HFF-Myc (cell line): ENCODE data around the gene ADAMTS8.
"Not testable (repeated sequence)": the region's sequence is repeated elsewhere in the genome, so short reads cannot be mapped to it uniquely, and the experiment has no call there.

ENCODE experiments used
- DNase-seq: peaks from one replicate; pipeline ENCODE4 v3.0.0-alpha.2; 2011; ENCODE audit warnings: low read depth; ENCODE audit errors: extremely low read depth
- H3K4me3 ChIP-seq: replicated peaks from 2 replicates; pipeline ENCODE4 v1.5.1; 2011; ENCODE audit warnings: low read depth, mild to moderate bottlenecking, control low read depth, low read length
- TF ChIP-seq, protein P1 (sequence below): IDR thresholded peaks from 2 replicates; pipeline ENCODE4 v1.5.1; 2012; ENCODE audit warnings: mild to moderate bottlenecking, low read depth, low read length, control low read depth; ENCODE audit errors: missing control alignments

The ADAMTS8 gene

DNA sequence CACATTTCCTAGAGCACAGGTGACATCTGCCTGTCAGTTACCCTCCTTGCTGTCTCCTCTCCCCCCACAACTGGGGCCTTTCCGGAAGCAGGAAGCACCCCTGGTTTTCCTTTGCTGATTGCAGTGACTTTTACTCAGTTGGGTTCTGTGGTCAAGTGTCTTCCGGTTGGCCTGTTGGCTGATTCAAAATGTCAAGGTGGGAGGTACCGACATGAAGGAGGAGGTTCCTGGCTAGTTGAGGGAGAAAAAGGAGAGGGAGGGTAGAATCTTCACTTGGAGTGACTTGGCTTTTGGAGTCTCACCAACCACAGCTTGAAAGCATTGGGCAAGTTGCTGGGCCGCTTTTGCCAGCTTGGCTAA, 10.7 kb upstream of the ADAMTS8 start:
- H3K4me3 ChIP-seq: no peak overlapping the region
- DNase-seq: no peak
- TF ChIP-seq, protein P1, sequence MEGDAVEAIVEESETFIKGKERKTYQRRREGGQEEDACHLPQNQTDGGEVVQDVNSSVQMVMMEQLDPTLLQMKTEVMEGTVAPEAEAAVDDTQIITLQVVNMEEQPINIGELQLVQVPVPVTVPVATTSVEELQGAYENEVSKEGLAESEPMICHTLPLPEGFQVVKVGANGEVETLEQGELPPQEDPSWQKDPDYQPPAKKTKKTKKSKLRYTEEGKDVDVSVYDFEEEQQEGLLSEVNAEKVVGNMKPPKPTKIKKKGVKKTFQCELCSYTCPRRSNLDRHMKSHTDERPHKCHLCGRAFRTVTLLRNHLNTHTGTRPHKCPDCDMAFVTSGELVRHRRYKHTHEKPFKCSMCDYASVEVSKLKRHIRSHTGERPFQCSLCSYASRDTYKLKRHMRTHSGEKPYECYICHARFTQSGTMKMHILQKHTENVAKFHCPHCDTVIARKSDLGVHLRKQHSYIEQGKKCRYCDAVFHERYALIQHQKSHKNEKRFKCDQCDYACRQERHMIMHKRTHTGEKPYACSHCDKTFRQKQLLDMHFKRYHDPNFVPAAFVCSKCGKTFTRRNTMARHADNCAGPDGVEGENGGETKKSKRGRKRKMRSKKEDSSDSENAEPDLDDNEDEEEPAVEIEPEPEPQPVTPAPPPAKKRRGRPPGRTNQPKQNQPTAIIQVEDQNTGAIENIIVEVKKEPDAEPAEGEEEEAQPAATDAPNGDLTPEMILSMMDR: no peak

DNA sequence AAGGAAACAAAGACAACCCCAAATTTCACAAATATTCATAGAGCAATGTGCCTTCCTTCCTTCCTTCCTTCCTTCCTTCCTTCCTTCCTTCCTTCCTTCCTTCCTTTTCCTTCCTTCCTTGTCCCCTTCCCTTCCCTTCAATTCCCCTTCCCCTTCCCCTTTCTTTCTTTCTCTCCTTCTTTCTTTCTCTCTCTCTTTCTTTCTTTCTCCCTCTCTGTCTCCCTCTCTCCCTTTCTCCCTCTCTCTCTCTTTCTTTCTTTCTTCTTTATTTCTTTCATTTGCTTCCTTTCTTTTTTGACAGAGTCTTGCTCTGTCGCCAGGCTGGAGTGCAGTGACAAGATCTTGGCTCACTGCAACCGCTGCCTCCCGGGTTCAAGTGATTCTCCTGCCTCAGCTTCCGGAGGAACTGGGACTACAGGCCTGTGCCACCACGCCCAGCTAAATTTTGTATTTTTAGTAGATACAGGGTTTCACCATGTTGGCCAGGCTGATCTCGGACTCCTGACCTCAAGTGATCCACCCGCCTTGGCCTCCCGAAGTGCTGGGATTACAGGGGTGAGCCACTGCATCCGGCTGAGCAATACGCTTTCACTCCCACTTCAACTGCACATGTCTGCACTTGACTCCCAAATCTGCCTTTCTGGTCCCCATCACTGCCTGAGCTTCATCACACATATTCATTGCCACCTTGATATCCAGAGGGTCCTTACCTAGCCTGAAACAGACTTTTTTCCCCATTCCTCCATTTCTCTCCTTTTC, 10.2 kb upstream of the ADAMTS8 start:
- not testable (repeated sequence) for H3K4me3 ChIP-seq, DNase-seq

- DNase-seq: no peak
- TF ChIP-seq, protein P1: no peak
- no peak overlapping the region for H3K4me3 ChIP-seq
Measured at GRCh38 chr11:130437848-130438247, 9.4 kb upstream of the ADAMTS8 start.

- no peak for DNase-seq
- TF ChIP-seq, protein P1: no peak
- H3K4me3 ChIP-seq: no peak overlapping the region
Measured at GRCh38 chr11:130436171-130436570, 7.8 kb upstream of the ADAMTS8 start.

GRCh38 chr11:130435671-130436070, 7.3 kb upstream of the ADAMTS8 start:
- TF ChIP-seq, protein P1: no peak
- no peak for DNase-seq

GRCh38 chr11:130434521-130435223, 6.3 kb upstream of the ADAMTS8 start:
- TF ChIP-seq, protein P1: peak; percentile 85
- peak; percentile 76 for DNase-seq
- peak overlapping the region; percentile 59 for H3K4me3 ChIP-seq

More at GRCh38 chr11:130435671-130436070, 7.3 kb upstream of the ADAMTS8 start:
- H3K4me3 ChIP-seq: no peak overlapping the region

DNA sequence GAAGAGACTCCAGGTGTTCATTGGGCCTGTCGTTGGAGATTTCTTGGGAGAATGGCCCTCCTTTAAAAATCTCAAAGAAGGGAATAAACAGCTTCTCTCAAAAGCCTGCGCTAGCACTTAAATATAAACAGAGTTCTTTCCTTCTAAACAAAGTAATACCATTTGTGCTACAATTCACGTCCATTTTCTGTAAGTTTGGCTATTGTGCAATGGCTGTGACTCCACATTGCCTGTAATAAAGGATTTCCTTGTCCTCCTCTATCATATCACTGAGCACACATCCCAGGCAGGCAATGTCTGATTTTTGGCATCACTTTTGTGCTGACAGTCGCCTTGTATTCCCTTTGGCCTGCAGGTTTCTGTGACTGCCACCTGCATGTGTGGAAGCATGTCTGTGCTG, 4.9 kb upstream of the ADAMTS8 start:
- no peak for DNase-seq
- TF ChIP-seq, protein P1: no peak
- no peak overlapping the region for H3K4me3 ChIP-seq
